GM18858 (cell line): ENCODE results near the gene GCH1.
"Not testable (repeated sequence)": the region's sequence is repeated elsewhere in the genome, so short reads cannot be mapped to it uniquely, and the experiment has no call there.

Experiments
- ATAC-seq: cut with Tn5 transposase; IDR thresholded peaks from one replicate; pipeline ENCODE4 v1.9.1; 2021; ENCODE audit not compliant: unreplicated experiment

Gene GCH1

DNA sequence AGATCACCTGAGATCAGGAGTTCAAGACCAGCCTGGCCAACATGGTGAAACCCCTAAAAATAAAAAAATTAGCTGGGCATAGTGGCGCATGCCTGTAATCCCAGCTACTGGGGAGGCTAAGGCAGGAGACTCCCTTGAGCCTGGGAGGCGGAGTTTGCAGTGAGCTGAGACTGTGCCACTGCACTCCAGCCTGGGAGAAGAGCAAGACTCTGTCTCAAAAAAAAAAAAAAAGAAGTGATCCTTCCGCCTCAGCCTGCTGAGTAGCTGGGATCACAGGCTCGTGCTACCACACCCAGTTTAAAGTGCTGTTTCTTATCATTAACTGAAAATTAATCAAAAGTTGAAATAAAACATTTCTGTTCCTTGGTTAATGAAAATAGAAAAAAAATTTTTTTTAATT is 6.3 kb upstream of the GCH1 start:
- not testable (repeated sequence) for ATAC-seq

DNA sequence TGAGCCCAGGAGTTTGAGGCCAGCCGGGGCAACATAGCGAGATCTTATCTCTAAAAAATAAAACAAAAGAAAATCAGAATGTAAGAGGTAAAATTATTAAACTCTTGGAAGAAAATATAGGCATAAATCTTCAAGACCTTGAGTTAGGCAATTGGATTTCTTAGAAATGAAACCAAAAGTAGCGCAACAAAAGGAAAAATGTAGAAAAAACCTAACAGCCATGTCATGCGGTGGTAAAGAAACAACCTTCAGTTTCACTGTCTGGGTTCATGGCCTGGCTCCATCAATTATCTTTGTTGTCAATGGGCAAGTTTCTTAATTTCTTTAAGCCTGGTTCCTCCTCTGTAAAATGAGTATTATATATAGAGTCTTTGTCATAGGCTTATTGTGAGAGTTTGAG is 5.6 kb upstream of the GCH1 start:
- no peak for ATAC-seq

DNA sequence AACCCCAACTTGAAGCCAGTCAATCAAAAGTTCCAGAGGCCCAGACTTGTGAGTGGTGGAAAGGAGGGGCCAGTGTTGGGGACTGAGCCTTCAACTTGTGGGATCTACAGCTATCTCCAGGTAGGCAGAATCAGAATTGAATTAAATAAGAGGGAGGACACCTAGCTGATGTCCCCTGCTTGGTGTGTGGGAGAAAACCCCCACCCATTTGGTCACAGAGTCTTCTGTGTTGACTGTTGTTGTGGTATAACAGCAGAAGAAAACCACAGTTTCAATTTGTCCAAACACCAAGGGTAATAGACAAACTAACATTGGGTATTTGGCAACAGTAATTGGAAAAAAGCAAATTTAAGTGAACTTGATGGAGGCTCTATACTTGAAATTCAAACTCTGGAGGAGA is 3.4 kb upstream of the GCH1 start:
- no peak for ATAC-seq

DNA sequence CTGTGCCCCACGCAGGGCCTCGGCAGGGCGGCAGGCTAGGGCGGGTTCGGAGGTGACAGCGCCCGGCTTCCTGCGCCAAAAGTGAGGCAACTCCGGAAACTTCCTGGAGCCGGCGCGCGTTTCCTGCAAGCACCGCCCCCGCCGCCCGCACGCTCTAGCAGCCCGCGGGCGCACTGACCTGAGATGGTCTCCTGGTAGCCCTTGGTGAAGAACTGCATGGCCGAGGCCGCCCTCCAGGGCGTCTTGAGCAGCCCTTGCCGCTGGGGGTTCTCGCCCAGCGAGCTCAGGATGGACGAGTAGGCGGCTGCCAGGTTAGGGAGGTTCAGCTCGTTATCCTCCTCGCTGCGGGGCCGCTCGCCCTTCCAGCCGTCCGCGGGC is 494 bp downstream of the GCH1 start:
- peak; percentile 34 for ATAC-seq

DNA sequence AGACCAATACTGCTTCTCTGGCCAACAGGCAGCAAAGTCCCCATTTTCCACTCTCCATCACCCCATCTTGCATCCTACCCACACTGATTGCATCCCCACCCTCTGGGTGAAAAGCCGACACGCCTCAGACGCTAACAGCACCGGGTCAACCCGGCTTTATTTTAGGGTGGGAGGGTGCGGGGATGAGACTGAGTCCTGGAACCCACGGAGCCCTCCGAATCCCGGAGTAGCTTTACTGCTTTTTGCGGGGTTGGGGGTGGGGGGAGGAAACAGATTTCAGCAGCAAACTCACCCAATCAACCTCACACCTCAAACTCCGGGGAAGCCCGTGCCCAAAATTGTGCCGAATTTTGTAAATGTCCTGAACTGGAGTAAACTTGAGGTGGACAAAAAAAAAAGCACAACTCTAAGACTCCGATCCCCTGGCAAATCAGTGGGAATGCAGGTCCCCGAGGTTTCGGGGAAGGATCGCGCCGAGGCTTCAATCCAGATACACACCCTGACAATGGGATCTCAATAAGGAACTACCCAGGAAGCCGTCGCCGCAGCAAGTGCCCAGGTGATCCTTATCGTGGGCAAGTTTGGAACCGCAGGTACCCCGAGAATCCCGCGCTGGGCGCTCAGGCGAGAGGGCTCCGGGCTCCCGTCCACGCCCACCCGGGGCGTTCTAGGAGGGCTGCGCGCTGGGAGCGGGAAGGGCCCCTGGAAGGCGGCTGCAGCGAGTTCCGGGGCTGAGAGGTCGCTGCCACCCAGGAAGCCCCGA is 1.1 kb downstream of the GCH1 start:
- no peak for ATAC-seq

DNA sequence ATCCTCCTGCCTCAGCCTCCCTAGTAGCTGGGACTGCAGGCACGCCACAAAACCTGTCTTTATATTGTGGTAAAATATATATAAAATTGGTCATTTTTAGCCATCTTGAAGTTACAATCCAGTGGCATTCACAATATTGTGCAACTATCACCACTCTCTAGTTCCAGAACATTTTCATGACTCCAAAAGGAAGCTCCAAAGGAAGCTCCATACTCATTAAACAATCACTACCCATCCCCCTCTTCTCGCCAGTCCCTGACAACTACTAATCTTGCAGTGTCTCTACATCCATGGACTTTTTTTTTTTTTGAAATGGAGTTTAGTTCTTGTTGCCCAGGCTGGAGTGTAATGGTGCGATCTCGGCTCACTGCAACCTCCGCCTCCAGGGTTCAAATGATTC is 3.1 kb downstream of the GCH1 start:
- ATAC-seq, result no peak

DNA sequence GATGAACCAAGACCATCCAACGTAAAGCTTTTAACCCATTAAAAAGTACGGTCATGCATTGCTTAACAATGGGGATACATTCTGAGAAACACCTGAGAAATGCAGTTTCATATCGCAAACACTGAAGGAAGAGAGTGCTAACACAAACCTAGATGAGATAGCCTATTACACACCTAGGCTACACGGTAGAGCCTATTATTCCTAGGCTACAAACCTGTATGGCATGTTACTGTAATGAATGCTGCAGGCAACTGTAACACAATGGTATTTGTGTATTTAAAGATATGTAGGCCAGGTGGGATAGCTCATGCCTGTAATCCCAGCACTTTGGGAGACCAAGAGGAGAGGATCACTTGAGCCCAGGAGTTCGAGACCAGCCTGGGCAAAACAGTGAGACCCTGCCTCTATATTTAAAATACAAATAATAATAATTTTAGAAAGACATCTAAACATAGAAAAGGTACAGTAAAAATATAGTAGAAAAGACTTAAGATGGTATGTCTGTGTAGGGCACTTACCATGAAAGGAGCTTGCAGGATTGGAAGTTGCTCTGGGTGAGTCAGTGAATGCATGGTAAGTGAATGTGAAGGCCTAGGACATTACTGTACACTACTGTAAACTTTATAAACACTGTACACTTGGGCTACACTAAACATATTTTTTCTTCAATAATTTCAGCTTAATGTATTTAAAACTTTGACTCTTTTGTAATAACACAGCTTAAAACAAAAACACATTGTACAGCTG is 4.6 kb downstream of the GCH1 start:
- ATAC-seq, result not testable (repeated sequence)

DNA sequence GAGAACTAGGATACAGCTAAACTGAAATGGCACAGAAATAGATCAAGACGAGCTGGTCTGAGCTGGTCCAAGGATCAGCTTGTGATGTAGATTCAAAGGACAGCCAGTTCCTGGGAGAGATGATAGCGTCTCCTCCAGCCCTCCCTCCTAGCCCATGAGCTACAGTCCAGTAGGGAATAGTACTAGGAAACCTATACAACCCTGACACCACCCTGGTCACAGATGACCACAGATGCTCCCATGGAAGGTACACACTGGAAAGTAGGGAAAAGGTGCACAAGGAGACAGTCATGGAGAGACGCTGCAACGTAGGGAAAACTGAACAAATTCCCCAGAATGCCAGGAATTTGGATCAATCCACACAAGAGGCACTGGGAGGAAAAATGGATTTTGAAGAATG is 6.9 kb downstream of the GCH1 start:
- no peak for ATAC-seq

DNA sequence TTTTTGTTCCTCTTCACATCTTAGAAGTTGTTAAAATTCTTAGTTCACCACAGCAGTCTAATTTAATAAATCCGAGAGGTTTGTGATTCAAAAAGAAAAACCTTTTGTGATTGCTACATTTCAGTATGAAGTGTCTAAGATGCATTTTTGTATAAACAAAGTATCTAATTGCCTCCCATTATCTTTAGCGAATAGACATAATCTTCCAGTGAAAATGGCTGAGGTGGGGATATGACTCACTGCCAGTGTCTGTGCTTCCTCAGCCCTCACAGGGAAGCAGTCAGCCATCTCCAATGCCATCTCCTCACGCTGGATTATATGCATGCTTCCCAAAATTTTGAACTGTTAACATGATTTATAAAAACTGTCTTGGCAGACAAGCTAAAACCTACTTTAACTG is 7.6 kb downstream of the GCH1 start:
- ATAC-seq, result no peak

DNA sequence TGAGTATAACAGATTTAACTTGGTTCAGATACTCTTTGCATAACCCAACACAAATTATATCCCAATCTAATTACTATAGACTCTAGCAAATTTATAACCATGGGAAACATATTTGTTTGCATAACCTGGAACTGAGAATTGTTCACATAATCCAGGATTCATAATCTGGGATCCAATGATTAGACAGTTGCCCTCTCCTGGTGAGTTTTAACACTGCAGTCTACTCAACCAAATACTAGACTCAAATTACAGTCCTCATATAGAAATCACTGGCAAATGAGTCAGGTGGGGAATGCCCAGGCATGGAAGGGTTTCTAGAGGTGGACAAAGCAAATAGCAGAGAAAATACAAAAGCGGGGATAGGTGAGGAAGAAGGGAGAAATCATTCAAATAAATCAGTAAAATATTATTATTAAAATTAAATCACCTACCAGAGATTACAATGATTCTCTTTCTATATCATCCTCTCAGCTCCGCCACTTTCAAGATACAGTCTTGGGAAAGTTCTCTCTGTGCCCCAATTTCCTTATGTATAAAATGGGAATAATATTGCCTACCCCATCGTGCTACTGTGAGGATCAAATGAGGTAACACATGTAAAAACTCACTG is 9.4 kb downstream of the GCH1 start:
- ATAC-seq, result no peak

DNA sequence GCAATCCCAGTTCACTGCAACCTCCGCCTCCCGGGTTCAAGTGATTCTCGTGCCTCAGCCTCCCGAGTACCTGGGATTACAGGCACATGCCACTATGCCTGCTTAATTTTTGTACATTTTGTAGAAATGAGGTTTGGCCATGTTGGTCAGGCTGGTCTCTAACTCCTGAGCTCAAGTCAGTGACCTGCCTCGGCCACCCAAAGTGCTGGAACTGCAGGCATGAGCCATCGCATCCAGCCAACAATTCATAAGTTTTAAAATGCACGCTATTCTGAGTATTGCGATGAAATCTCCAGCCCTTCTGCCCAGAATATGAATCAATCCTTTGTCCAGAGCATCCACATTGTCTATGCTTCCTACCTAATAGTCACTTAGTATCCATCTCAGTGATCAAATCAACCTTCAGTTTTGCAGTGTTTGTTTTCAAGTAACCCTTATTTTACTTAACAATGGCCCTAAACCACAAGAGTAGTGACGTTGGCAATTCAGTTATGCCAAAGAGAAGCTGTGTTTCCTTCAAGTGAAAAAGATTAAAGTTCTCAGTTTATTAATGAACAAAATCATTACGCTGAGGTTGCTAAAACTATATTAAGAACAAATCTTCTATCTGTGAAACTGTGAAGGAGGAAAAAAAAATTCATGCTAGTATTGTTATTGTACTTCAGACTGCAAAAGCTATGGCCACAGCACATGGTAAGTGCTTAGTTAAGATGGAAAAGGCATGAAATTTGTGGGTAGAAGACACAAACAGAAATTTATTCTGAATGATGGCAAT is 11.0 kb downstream of the GCH1 start:
- ATAC-seq, result no peak

DNA sequence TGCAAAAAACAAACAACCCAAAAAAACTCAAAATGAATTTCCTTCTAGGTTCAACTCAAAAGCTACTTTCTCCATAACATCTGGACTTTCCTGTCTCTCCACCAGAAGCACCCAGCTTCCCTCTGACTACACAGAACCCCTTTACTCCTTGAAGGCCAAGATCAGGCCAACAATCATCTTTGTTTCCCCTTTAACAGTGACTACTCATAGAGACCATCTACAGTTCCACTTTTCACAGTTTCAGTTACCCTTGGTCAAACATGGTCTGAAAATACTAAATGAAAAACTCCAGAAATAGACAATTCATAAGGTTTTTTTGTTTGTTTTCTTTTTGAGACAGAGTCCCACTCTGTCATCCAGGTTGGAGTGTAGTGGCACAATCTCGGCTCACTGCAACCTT is 11.8 kb downstream of the GCH1 start:
- peak; percentile 74 for ATAC-seq

DNA sequence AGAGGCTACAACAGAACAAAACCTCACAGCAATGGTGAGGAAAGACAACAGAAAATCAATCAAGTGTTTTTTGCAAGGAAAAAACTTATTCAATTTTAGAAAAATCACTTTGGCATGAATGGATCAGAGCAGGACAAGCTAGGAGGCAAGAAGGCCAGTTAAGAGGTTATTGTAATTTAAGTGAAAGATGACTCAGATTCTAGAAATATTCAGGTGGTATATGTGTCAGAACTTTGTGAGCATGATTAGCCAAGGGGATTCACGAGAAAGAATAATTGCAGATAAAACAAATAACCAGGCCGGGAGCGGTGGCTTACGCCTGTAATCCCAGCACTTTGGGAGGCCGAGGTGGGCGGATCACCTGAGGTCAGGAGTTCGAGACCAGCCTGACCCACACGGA is 12.7 kb downstream of the GCH1 start:
- ATAC-seq, result no peak

DNA sequence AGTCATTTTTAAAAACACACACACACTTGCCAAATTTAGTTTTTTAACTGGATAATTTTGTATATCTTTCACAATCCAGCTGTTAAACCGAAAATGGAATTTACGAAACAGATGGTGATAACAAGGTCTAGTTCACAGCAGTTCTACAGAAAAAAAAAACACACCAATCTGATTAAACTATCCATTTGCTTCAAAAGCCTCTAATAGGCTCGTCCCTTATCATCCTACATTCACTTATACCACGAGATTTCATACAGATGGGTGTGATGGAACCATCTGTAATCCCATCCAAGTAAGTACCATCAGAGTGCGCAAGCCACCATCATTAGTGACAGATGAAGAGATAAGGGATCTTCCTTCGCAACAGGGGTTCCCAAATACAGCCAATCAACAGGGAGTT is 20.1 kb downstream of the GCH1 start:
- no peak for ATAC-seq

DNA sequence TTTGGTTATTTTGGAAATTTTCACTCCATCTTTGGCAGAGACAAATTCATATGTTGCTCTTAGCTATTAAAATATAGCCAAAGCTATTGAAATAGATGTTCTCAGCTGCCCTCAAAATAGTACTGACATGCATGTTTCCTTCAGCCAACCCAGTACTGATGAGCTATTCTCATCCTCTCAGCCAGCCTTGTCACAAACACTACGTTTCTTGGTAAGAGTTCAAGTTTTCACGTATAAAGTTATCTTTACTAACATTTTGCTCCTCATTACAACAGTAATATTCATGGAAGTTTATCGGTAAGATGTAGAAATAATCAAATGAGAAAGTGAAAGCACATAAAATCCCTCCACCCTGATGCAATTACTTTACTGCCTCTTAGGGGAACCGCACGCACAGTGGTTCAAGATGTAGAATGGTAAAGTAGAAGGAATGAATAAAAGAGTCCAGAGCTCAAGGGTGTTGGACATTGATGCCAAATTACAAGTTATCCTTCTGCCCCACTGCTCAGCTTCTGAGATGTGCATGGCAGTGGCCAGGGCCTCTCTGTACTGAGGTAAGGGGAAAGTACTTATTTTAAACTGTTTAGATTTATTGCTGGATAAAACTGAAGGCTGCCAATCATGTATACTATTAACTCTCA is 20.7 kb downstream of the GCH1 start:
- ATAC-seq, result peak; percentile 52

DNA sequence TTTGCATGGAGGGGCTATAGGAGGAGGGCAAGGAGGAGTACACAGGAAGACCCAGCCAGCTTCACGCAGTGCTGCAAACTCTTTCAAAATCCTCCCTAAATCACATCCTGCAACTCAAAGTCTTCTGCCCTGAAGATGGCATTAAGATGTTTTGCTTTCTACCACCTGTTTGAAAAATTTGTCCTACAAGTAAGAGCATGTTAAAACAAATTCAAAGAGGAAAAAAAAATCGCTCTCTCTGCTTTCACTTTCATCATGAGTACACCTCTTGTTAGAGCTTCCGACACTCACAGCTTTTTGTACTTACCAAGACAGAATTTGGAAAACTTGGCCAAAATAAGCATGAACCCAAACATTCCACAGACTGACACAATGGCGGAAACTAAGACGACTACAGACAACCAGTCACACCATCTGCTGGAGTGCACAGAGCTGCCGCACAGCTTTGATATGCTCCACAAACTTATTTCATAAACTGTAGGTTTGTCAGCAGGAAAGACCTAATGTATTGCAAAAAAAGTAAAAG is 21.3 kb downstream of the GCH1 start:
- peak; percentile 48 for ATAC-seq

DNA sequence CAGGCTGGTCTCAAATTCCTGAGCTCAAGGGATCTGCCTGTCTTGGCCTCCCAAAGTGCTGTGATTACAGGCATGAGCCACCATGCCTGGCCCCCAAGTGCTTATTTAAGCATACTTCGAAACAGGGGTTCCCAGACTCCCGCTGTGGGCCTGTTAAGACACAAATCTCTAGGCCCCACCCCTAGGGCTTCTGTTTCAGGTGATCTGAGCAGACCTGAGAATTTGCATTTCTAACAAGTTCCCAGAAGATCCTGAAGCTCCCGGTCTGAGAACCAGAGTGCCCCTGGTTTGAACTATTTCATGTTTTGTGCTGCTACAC is 25.0 kb downstream of the GCH1 start:
- ATAC-seq, result no peak

DNA sequence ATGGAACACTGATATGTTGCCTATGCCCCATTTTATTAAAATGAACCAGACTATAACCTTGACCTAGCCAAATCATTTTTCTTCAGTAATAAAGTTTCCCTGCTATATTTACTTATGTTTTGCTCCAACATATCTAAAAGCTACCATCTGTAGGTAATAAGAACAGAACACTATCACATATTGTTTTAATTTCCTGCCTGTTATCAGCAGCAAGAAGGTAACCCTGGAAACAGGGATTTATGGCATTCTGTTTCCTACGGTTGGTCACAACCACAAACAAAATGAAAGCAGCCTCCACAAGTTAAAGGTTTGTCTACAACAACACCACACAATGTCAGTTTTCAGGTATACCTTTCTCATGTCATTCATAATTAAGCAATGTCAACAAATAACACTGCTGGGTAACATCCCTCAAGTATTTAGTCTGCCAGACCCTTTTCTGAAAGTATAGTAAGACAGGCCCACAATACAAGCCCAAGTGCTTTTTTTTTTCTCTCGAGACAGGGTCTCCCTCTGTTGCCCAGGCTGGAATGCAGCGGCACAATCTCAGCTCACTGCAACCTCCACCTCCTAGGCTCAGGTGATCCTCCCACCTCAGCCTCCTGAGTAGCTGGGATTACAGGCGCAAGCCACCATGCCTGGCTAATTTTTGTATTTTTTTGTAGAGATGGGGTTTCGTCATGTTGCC is 25.5 kb downstream of the GCH1 start:
- no peak for ATAC-seq

DNA sequence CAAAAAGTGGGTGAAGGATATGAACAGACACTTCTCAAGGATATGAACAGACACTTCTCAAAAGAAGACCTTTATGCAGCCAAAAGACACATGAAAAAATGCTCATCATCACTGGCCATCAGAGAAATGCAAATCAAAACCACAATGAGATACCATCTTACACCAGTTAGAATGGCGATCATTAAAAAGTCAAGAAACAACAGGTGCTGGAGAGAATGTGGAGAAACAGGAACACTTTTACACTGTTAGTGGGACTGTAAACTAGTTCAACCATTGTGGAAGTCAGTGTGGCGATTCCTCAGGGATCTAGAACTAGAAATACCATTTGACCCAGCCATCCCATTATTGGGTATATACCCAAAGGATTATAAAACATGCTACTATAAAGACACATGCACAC is 27.0 kb downstream of the GCH1 start:
- not testable (repeated sequence) for ATAC-seq
